NB4 (cell line): ENCODE data around the gene UGGT2.
"Not testable (repeated sequence)": the region's sequence is repeated elsewhere in the genome, so short reads cannot be mapped to it uniquely, and the experiment has no call there.

Source experiments
- DNase-seq: peaks from one replicate; pipeline ENCODE4 v3.0.0; 2010; ENCODE audit warnings: low read depth
- H3K4me3 ChIP-seq: one replicate; pipeline ENCODE4 v1.5.1; 2011; ENCODE audit warnings: mild to moderate bottlenecking, low read depth, low read length, moderate library complexity
- MYC ChIP-seq: IDR thresholded peaks from 2 replicates; pipeline ENCODE4 v1.6.1; 2011; ENCODE audit warnings: low read depth, low read length
- POLR2A ChIP-seq: IDR thresholded peaks from 2 replicates; pipeline ENCODE4 v1.6.1; 2011; ENCODE audit warnings: mild to moderate bottlenecking; ENCODE audit not compliant: insufficient read length; ENCODE audit errors: extremely low read depth
- TF ChIP-seq, protein P1 (sequence below): IDR thresholded peaks from one replicate; pipeline ENCODE4 v1.5.1; 2012; ENCODE audit warnings: low read depth, low read length
- TF ChIP-seq, protein P2 (sequence below): IDR thresholded peaks from 2 replicates; pipeline ENCODE4 v1.6.1; 2011; ENCODE audit warnings: low read depth, low read length

The UGGT2 gene

DNA sequence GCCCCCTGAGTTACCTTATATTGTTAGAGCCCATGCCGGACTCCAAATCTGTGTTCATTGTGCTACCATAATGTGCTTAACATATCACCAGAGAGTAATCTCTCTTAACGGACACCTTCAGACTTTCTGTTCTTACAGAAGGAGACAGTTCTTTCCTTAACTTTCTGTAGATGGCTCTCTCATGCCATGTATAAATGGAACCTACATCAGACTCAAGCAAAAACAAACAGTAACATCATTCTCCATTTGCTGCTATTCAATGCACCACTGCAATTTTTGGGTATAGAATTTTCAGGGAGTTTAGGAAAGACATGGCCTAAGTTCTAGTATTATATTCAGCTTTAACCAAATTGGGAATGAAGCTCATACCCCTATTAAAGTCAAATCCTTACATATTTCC lies 12.6 kb upstream of the UGGT2 start:
- no peak for DNase-seq
- TF ChIP-seq, protein P1, sequence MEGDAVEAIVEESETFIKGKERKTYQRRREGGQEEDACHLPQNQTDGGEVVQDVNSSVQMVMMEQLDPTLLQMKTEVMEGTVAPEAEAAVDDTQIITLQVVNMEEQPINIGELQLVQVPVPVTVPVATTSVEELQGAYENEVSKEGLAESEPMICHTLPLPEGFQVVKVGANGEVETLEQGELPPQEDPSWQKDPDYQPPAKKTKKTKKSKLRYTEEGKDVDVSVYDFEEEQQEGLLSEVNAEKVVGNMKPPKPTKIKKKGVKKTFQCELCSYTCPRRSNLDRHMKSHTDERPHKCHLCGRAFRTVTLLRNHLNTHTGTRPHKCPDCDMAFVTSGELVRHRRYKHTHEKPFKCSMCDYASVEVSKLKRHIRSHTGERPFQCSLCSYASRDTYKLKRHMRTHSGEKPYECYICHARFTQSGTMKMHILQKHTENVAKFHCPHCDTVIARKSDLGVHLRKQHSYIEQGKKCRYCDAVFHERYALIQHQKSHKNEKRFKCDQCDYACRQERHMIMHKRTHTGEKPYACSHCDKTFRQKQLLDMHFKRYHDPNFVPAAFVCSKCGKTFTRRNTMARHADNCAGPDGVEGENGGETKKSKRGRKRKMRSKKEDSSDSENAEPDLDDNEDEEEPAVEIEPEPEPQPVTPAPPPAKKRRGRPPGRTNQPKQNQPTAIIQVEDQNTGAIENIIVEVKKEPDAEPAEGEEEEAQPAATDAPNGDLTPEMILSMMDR, result no peak
- no peak for TF ChIP-seq MYC
- TF ChIP-seq, protein P2, sequence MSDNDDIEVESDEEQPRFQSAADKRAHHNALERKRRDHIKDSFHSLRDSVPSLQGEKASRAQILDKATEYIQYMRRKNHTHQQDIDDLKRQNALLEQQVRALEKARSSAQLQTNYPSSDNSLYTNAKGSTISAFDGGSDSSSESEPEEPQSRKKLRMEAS, result no peak
- no peak for TF ChIP-seq POLR2A
- H3K4me3 ChIP-seq, result no peak overlapping the region

DNA sequence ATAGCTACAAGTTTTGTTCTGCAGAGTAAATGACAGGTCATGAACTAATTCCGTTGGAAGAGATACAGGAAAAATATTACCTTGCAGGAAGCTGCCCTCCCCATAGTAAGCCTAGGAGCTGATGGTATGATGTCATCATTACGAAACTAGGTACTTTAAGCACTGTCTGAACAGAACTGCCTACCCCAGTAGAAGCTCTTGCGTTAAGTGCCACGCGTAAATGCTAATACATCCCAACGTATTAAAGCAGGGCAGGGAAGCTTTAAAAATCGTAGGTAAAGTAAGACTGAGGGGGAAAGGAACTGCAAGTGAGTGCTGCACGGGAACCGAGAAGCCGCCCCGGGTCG lies 572 bp downstream of the UGGT2 start:
- TF ChIP-seq, protein P2, result no peak
- TF ChIP-seq POLR2A, result no peak
- TF ChIP-seq, protein P1, result no peak

DNA sequence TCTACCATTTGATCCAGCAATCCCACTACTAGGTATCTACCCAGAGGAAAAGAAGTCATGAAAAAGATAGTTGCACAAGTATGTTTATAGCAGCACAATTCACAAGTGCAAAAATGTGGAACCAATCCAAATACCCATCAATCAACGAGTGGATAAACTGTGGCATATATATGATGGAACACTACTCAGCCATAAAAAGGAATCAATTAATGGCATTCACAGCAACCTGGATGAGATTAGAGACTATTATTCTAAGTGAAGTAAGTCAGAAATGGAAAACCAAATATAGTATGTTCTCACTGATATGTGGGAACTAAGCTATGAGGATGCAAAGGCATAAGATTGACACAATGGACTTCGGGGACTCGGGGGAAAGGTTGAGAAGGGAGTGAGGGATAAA lies 1.3 kb downstream of the UGGT2 start:
- DNase-seq, result not testable (repeated sequence)
- peak overlapping the region; percentile 89 for H3K4me3 ChIP-seq

More for the DNA sequence above, 572 bp downstream of the UGGT2 start:
- peak overlapping the region; percentile 89 for H3K4me3 ChIP-seq
- DNase-seq, result peak; percentile 76

DNA sequence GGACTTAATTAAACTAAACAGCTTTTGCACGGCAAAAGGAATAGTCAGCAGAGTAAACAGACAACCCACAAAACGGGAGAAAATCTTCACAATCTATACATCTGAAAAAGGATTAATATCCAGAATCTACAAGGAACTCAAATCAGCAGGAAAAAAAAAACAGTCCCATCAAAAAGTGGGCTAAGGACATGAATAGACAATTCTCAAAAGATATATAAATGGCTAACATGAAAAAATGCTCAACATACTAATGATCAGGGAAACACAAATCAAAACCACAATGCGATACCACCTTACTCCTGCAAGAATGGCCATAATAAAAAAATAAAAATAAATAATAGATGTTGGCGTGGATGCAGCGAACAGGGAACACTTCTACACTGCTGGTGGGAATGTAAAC lies 1.7 kb downstream of the UGGT2 start:
- H3K4me3 ChIP-seq, DNase-seq: not testable (repeated sequence)

DNA sequence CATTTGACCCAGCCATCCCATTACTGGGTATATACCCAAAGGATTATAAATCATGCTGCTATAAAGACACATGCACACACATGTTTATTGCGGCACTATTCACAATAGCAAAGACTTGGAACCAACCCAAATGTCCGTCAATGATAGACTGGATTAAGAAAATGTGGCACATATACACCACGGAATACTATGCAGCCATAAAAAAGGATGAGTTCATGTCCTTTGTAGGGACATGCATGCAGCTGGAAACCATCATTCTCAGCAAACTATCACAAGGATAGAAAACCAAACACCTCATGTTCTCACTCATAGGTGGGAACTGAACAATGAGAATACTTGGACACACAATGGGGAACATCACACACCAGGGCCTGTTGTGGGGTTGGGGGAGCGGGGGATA lies 2.2 kb downstream of the UGGT2 start:
- H3K4me3 ChIP-seq, DNase-seq: not testable (repeated sequence)

DNA sequence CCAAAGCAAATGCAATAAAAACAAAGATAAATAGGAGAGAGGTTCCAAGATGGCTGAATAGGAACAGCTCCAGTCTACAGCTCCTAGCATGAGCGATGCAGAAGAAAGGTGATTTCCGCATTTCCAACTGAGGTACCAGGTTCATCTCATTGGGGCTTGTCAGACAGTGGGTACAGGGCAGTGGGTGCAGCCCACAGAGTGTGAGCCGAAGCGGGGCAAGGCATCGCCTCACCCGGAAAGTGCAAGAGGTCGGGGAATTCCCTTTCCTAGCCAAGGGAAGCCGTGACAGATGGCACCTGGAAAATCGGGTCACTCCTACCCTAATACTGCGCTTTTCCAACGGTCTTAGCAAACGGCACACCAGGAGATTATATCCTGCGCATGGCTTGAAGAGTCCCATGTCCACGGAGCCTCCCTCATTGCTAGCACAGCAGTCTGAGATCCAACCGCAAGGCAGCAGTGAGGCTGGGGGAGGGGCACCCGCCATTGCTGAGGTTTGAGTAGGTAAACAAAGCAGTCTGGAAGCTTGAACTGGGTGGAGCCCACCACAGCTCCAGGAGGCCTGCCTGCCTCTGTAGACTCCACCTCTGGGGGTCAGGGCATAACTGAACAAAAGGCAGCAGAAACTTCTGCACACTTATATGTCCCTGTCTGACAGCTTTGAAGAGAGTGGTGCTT lies 6.6 kb downstream of the UGGT2 start:
- not testable (repeated sequence) for DNase-seq, H3K4me3 ChIP-seq

DNA sequence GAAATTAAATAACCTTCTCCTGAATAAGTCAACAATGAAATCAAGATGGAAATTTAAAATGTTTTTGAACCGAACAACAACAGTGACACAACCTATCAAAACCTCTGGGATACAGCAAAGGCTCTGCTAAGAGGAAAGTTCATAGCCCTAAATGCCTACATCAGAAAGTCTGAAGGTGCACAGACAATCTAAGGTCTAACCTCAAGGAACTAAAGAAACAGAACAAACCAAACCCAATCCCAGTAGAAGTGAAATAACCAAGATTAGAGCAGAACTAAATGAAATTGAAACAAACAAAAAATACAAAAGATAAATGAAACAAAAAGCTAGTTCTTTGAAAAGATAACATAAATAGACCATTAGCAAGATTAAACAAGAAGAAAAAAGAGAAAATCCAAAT lies 9.0 kb downstream of the UGGT2 start:
- no peak for TF ChIP-seq MYC
- no peak for TF ChIP-seq POLR2A
- TF ChIP-seq, protein P2, result no peak
- no peak for DNase-seq
- H3K4me3 ChIP-seq, result no peak overlapping the region

DNA sequence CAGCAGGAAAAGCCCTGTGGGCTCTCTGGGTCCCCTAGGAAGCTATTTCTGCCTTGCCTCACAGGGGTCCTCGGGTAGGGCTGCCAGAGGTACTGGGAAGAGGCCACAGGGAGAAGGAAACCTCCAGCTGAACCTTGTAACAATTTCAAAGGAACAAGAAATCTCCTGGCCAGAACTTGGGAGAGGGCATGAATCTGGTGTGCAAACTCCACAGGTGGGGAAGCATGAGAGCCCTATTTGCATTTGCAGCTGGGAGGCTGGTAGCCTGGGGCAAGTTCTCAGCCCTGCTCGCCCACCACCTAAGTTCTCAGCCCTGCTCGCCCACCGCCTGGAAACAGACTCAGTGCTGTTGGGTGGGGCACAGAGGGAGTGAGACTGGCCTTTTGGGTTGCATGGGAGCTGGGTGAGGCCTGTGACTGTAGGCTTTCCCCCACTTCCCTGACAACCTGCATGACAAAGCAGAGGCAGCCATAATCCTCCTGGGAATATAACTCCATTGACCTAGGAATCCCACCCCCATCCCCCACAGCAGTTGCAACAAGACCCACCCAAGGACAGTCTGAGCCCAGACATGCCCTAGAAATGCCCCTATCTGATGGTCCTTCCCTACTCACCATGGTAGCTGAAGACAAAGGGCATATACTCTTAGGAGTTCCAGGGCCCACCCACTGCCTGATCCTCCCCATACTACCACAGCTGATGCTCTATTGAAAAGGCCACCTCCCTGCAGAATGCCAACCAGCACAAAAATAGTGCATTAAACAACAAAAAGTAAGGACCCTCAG lies 11.7 kb downstream of the UGGT2 start:
- DNase-seq, result no peak
- TF ChIP-seq MYC, result no peak
- TF ChIP-seq, protein P2, result no peak
- TF ChIP-seq POLR2A, result no peak
- TF ChIP-seq, protein P1, result no peak
- H3K4me3 ChIP-seq, result no peak overlapping the region

DNA sequence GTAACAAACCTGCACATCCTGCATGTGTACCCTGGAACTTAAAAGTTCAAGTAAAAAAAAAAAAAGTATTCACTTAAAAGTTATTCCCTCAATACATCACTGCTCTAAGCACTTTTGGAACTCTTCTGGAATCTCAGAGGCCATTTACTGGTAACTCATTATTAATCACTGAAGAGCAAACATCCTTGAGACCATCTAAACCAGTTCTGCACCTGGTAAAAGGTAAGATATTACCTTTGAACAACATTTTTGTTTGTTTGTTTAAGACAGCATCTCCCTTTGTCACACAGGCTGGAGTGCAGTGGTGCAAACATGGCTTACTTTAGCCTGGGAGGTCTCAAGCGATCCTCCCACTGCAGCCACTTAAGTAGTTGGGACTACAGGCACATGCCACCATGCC lies 16.7 kb downstream of the UGGT2 start:
- no peak overlapping the region for H3K4me3 ChIP-seq
- no peak for DNase-seq
- TF ChIP-seq POLR2A, result no peak
- no peak for TF ChIP-seq MYC
- TF ChIP-seq, protein P1, result no peak
- TF ChIP-seq, protein P2, result no peak
